Stimulated activated CD4-positive, alpha-beta T cell treated with anti-CD3 and anti-CD28 coated beads, Interleukin-2, amount 100 ng/mL, for 4 hours (primary cell): ENCODE results near the gene CAMSAP3.
"Not testable (repeated sequence)": the region's sequence is repeated elsewhere in the genome, so short reads cannot be mapped to it uniquely, and the experiment has no call there.

Experiments used
- DNase-seq: peaks from one replicate; pipeline ENCODE4 v3.0.0-alpha.2; 2020; ENCODE audit warnings: low read depth

CAMSAP3 gene

GRCh38 chr19:7595466-7596133 lies at the start of gene CAMSAP3:
TSS of gene CAMSAP3 (plus strand) at chr19:7595863. CDS start at chr19:7596003, 140 bp downstream.
- peak; percentile 6 for DNase-seq

GRCh38 chr19:7545904-7546303 lies 49.8 kb upstream of the CAMSAP3 start:
- DNase-seq = no peak

DNA sequence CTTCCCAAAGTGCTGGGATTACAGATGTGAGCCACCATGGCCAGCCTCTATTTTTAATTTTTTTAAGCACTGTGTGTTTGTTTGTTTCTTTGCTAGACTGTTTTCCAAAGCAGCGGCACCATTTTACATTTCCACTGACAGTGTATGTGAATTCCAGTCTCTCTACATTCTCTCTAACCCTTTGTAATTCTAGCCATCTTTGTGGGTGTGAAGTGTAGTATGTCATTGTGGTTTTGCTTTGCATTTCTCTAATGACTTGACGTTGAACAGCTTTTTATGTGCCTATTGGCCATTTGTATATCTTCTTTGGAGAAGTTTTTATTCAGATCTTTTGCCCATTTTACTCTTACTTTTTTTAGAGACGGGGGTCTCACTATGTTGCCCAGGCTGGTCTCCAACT lies 48.5 kb upstream of the CAMSAP3 start:
- DNase-seq = no peak

- DNase-seq = no peak
Observed at GRCh38 chr19:7549429-7550148, 46.1 kb upstream of the CAMSAP3 start.

DNA sequence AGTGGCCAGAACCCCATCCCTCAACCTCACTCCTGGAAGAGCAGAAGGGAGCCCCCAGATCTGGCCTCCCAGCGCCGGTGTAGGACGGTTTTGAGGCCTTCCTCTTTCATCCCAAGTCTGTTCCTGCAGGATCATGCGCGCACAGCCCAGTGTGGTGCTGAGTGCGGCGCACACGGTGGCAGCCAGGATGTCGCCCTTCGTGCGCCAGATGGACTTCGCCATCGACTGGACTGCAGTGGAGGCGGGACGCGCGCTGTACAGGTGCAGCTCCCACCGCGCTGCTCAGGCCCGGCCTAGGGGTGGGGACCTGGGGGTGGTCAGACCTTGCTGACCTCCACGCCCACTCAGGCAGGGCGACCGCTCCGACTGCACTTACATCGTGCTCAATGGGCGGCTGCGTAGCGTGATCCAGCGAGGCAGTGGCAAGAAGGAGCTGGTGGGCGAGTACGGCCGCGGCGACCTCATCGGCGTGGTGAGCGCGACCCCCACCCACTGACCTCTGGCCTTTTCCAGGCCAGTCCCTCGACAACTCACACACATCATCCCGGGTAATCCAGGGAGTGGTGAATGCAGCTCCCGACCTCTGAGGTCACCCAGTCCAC lies 45.4 kb upstream of the CAMSAP3 start:
- no peak for DNase-seq

GRCh38 chr19:7550987-7551761 lies 44.5 kb upstream of the CAMSAP3 start:
- no peak for DNase-seq

DNA sequence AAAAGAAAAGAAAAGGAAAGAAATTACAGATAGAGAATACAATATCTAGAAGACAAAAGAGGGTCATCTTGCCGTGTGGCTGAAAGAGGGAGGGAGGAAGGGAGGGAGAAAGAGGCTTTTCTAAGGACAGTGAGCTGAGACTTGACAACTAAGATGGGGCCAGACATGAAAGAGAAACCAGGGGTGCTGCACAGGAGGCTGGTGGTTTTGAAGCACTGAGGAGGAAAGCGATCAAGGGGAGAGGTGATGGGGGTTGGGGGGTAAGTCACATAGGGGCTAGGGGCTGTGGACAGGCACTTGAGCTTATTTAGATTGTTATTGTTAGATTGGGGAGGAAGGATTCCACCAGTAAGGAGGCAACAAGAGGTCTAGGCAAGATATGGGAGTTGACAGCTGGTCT lies 42.9 kb upstream of the CAMSAP3 start:
- DNase-seq = no peak

DNA sequence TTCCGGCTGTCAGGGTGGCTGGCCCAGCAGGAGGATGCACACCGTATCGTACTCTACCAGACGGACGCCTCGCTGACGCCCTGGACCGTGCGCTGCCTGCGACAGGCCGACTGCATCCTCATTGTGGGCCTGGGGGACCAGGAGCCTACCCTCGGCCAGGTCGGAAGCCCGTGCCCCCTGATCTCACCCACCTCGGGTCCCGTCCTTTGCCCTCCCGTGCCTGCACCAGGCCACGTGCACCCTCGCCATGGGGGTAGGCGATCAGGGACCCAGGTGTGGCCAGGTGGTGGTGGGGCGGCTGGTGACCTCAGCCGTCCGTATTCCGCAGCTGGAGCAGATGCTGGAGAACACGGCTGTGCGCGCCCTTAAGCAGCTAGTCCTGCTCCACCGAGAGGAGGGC lies 41.1 kb upstream of the CAMSAP3 start:
- no peak for DNase-seq

- no peak for DNase-seq
Observed at GRCh38 chr19:7554990-7555864, 40.4 kb upstream of the CAMSAP3 start.

DNA sequence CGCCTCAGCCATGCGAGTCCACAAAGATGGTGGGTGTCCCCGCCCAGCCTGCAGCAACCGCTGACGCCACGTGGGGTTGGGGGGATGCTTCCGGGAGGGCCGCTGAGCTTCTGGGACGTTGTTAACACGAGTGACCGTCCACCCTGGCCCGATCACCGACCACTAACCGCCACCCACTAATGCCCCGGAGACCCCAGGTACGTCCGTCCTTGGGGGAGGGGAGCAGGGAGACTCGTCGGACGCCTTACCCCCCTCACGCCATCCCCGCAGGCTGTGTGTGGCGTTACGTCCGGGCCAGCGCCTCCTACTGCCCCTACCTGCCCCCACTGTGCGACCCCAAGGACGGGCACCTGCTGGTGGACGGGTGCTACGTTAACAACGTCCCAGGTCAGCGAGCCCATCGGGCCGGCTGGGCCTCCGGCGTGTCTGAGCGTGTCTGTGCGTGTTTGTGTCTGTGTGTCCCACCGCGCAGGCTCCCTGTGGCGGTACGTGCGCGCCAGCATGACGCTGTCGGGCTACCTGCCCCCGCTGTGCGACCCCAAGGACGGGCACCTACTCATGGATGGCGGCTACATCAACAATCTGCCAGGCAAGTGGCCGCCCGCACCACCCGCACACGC lies 38.9 kb upstream of the CAMSAP3 start:
- no peak for DNase-seq

GRCh38 chr19:7558667-7559066 lies 37.0 kb upstream of the CAMSAP3 start:
- no peak for DNase-seq

GRCh38 chr19:7559102-7559501 lies 36.6 kb upstream of the CAMSAP3 start:
- no peak for DNase-seq

DNA sequence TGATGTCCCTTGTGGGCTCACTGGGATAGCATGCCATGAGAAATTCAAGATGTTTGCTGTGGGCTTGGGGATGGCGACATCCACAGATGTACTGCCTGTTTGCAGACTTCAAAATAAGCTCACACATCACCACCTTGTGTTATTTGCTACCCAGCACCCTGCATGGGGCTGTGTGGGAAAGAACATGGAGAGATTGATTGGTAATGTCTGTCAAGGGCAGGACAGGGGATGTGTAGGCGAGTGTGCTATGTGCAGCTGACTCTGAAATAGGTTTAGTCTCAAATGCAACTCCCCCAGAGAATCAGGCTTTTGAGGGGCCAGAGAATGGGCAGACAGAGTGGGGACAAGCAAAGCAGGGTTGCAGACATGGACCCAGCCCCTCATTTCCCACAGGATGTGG lies 35.4 kb upstream of the CAMSAP3 start:
- DNase-seq = no peak

- no peak for DNase-seq
Observed at GRCh38 chr19:7561325-7561724, 34.3 kb upstream of the CAMSAP3 start.

- DNase-seq = no peak
Observed at GRCh38 chr19:7562646-7563393, 32.8 kb upstream of the CAMSAP3 start.

DNA sequence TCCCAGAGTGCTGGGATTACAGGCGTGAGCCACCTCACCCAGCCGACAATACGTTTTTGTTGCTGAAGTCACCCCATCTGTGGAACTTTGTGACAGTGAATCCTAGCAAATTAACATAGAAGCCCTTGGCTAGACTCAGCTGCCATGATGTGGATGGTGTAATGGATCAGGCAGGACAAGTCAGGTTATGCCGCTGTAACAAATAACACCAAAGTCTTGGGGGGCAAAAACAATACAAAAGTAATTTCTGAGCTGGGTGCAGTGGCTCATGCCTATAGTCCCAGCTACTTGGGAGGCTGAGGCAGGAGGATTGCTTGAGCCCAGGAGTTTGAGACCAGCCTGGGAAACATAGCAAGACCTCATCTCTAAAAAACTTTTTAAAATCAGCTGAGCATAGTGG lies 30.8 kb upstream of the CAMSAP3 start:
- DNase-seq = no peak

DNA sequence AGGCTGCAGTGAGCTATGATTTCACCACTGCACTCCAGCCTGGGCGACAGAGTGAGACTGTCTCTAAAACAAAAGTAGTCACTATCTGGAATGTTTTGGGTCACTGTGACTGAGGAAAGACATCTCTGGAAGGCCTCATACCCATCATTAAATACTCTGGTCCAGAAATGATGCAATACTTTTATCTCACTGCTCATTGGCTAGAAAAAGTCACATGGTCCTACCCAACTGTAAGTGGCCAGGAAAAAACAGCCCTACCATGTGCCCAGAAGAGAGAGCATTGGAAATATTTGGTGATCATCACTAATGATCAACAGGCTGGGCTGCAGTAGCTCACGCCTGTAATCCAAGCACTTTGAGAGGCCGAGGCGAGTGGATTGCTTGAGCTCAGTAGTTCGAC lies 30.3 kb upstream of the CAMSAP3 start:
- DNase-seq = no peak

DNA sequence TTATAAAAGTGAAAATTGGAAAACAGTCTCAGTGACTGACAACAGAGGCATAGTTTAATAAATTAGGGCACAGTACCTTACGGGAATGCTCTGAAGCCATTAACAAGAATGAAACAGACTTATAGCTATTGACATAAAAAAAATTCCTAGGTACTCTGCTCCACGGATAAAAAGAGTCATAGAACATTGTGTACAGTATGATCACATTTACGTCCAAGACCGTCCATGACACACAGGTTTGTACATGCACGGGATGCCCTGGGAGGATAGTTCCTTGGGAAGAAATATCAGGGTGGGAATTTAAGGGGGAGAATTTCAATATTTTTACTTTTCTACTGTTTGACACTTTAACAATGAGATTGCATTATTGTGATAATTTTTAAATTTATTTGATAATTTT lies 24.9 kb upstream of the CAMSAP3 start:
- no peak for DNase-seq

- DNase-seq = no peak
Observed at GRCh38 chr19:7575434-7576040, 20.1 kb upstream of the CAMSAP3 start.

DNA sequence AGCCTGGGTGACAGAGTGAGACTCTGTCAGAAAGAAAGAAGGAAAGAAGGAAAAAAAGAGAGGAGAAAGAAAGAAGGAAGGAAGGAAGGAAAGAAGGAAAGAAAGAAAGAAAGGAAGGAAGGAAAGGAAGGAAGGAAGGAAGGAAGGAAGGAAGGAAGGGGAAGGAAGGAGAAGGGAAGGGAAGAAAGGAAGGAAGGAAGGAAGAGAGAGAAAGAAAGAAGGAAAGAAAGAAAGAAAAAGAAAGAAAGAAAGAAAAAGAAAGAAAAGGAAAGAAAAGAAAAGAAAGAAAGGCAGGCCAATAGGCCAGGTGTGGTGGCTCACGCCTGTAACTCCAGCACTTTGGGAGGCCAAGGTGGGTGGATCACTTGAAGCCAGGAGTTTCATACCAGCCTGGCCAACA lies 18.2 kb upstream of the CAMSAP3 start:
- not testable (repeated sequence) for DNase-seq
